HCT116 (cell line): ENCODE measurements around the gene MAPK10.

Source experiments
- CBX3 ChIP-seq: IDR thresholded peaks from 2 replicates; pipeline ENCODE4 v1.6.1; 2012; ENCODE audit warnings: low read depth
- ELF1 ChIP-seq: IDR thresholded peaks from 2 replicates; pipeline ENCODE4 v1.6.1; 2012; ENCODE audit warnings: low read depth, borderline replicate concordance
- POLR2A ChIP-seq: IDR thresholded peaks from 2 replicates; pipeline ENCODE4 v1.7.0; 2011; ENCODE audit warnings: borderline replicate concordance; ENCODE audit not compliant: insufficient read depth, insufficient read length; ENCODE audit errors: extremely low read depth
- POLR2AphosphoS5 ChIP-seq: IDR thresholded peaks from 2 replicates; pipeline ENCODE4 v1.6.1; 2011; ENCODE audit warnings: mild to moderate bottlenecking, low read depth, low read length, moderate library complexity
- RAD21 ChIP-seq: IDR thresholded peaks from 2 replicates; pipeline ENCODE4 v1.6.1; 2012; ENCODE audit warnings: low read depth, mild to moderate bottlenecking
- SP1 ChIP-seq: IDR thresholded peaks from 2 replicates; pipeline ENCODE4 v1.6.1; 2012; ENCODE audit warnings: low read depth
- SRF ChIP-seq: IDR thresholded peaks from 2 replicates; pipeline ENCODE4 v1.6.1; 2012; ENCODE audit warnings: low read depth
- TCF7L2 ChIP-seq: IDR thresholded peaks from 2 replicates; pipeline ENCODE4 v1.7.0; 2011; ENCODE audit warnings: borderline replicate concordance, inconsistent platforms; ENCODE audit not compliant: insufficient read depth, insufficient read length; ENCODE audit errors: extremely low read depth
- YY1 ChIP-seq: IDR thresholded peaks from 2 replicates; pipeline ENCODE4 v1.6.1; 2011; ENCODE audit warnings: low read length, low read depth, moderate library complexity, mild to moderate bottlenecking; ENCODE audit not compliant: insufficient replicate concordance; ENCODE audit errors: extremely low read depth
- TF ChIP-seq, protein P1 (sequence below), 3 experiments: fragments of 200-600 bp in 1 of 3; sonication (generic) in 1 of 3; IDR thresholded peaks in 2 of 3; conservative IDR thresholded peaks in 1 of 3; 2 replicates each; pipeline ENCODE4 v1.5.1; 2012 to 2017; ENCODE audit warnings: low read depth in 2 of 3, low read length in 2 of 3, antibody characterized with exemption in 1 of 3, borderline replicate concordance in 1 of 3, control low read depth in 1 of 3, mild to moderate bottlenecking in 1 of 3, mixed read lengths in 1 of 3, mixed run types in 1 of 3, moderate library complexity in 1 of 3; ENCODE audit not compliant: insufficient read depth in 1 of 3
- TF ChIP-seq, protein P2 (sequence below): IDR thresholded peaks from 2 replicates; pipeline ENCODE4 v1.6.1; 2012

DNA sequence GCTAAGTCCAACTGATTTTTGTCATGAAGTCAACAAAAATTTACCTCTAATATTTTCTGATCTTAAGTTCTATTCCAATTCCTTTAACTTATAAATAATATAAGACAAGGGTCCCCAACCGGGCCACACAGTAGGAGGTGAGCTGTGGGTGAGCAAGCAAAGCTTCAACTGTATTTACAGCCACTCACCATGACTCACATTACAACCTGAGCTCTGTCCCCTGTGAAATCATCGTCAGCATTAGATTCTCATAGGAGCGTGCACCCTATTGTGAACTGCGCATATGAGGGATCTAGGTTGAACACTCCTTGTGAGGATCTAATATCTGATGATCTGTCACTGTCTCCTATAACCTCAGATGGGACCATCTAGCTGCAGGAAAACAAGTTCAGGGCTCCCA lies 227.4 kb downstream of the MAPK10 start:
- TF ChIP-seq, protein P1, sequence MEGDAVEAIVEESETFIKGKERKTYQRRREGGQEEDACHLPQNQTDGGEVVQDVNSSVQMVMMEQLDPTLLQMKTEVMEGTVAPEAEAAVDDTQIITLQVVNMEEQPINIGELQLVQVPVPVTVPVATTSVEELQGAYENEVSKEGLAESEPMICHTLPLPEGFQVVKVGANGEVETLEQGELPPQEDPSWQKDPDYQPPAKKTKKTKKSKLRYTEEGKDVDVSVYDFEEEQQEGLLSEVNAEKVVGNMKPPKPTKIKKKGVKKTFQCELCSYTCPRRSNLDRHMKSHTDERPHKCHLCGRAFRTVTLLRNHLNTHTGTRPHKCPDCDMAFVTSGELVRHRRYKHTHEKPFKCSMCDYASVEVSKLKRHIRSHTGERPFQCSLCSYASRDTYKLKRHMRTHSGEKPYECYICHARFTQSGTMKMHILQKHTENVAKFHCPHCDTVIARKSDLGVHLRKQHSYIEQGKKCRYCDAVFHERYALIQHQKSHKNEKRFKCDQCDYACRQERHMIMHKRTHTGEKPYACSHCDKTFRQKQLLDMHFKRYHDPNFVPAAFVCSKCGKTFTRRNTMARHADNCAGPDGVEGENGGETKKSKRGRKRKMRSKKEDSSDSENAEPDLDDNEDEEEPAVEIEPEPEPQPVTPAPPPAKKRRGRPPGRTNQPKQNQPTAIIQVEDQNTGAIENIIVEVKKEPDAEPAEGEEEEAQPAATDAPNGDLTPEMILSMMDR (IDR thresholded peaks at IDR 0.05 in 2 of 3, conservative IDR thresholded peaks at IDR 0.05 in 1 of 3; ENCODE audit: borderline replicate concordance in 1 of 3, insufficient read depth in 1 of 3, low read depth in 2 of 3, low read length in 2 of 3): no peak
- TF ChIP-seq ELF1: no peak
- TF ChIP-seq, protein P2, sequence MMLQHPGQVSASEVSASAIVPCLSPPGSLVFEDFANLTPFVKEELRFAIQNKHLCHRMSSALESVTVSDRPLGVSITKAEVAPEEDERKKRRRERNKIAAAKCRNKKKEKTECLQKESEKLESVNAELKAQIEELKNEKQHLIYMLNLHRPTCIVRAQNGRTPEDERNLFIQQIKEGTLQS: no peak
- no peak for TF ChIP-seq POLR2A
- no peak for TF ChIP-seq CBX3
- TF ChIP-seq POLR2AphosphoS5: no peak
- TF ChIP-seq YY1: no peak
- TF ChIP-seq TCF7L2: no peak
- TF ChIP-seq SP1: no peak
- TF ChIP-seq SRF: no peak
- no peak for TF ChIP-seq RAD21
